HG03571 (cell line): ENCODE data around the gene PNPLA6.

Source experiments
- ATAC-seq: cut with Tn5 transposase; IDR thresholded peaks from one replicate; pipeline ENCODE4 v1.9.1; 2021; ENCODE audit not compliant: unreplicated experiment

The PNPLA6 gene

DNA sequence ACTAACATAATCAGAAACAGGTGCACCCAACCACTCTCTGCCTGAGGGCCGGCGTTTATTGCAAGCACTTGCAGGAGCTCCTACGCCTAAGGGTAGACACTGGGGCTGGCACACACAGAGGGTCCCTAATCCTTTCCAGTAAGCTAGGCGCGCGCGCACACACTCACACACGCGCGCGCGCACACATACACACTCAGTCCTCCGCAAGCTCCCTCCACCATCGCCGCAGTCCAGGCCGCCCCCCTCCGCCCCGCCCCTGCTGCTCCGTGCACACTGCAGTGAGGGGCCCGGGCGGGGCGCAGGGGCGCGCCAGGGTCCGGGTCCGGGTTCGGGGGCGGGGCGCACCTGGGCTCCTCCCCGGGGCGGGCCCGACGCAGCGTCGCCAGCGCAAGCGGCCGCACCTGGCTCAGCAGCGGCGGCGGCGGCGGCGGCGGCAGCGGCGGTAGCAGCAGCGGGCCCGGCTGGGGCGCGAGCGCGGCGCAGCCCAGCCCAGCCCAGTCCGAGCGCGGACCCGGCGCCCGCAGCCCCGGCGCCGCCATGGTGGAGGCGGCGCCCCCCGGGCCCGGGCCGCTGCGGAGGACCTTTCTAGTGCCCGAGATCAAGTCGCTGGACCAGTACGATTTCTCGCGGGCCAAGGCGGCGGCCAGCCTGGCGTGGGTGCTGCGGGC is 60.1 kb downstream of the PNPLA6 start, which contains the start of gene CAMSAP3:
CAMSAP3 (plus strand) TSS at position 398 of the 668 bp plus-strand sequence; CDS start at position 538, 140 bp downstream.
- ATAC-seq, result no peak

DNA sequence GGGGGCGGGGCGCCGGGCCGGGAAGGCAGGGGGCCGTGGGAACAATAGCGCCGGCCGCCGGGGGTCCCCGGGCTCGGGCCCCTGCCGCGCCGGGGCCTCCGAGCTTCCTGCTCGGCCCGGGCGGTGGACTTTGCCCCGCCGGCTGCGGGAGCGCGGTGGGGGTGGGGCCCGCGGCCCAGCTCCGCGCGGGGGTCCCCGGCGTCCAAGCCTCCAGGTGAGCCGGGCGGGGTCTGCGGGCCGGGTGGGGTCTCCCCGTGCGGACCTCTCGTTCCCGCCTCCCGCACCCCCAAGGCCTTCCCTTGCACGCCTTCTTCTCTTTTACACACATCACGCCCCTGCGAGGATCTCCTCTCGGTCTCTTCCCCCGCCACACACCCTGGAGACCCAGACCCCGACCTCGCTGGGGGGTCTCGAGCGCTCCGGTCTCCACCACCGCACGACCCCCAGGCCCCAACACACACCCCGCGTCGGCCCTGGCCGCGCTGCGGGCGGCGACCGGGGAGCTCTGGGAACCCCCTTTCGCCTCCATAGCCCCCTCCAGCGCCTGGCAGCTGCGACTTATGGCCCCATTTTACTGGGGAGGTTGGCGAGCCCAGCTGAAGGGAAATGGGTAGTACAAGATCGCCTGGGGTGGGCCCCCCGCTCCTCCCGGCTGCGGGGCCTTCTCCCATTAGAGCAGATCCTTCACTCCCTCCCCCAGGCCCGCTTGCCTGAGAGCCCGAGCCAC is 60.9 kb downstream of the PNPLA6 start:
- no peak for ATAC-seq

DNA sequence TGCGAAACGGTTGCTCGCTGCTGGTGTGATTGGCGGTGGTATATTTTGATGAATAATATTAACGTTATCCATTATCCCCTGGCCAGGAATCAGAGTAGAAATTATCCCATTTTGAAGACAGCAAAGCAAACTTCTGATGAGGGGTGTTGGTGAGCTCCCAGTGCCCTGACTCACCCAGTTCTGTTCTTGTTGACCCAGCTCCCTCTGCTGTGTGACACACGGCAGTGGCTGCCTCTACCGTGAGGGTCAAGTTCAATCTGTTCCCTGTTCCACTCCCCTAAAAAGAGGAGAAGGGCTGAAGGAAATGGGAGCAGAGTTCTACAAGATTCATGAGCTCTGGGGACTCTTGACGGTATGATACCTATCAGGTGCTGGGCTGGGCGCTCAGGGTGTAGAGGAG is 62.2 kb downstream of the PNPLA6 start:
- ATAC-seq, result no peak

DNA sequence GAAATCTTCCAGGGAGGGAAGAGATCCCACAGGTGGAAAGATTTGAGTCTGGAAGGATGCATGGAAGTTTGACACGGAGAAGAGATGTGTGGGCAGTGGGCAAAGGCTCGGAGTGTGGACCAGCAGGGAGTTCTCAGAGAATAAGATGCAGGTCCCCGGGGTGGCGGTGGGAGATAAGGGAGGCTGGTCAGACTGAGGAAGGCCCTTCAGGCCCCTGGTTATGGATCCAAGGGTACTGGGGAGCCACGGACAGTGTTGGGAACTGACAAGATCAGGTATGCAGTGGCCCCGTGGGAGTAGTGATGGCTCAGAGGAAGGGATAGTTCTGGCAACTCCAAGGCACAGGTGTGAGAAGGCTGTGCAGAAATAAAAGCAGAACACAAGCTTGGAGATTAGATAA is 62.7 kb downstream of the PNPLA6 start:
- no peak for ATAC-seq

- ATAC-seq, result no peak
These were observed 65.2 kb downstream of the PNPLA6 start for GRCh38 chr19:7600721-7601120.

DNA sequence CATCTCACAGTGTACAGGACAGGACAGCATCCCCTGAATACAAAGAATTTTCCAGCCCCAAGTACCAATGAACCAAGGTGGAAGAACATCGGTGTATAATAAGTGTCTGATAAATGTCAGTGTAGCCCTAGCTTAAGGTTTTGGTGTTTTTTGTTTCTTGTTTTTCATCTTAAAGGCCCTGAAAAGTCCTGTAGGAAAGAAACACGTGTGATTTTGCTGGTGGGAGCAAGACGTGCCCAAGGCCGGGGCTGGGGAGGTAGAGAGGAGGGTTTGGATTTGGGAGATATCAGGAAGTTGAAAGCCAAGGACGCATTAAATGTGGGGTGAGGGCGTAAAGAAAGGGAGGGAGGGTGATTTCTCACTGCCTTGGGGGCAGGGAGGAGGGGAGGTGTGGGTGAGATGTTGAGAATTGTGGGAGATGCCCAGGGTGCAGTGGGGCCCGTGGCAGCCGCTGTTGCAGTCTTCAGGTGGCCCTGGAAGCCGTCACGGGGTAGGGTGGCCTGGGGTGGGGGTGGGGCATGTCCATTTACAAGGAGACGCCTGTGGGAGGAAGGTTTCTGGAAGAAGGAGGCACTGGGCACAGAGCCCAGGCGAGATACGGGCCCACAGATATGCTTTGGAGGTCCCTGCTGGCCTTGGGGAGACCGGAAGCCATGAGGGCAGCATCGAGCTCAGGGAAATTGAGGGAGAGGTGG is 66.9 kb downstream of the PNPLA6 start:
- no peak for ATAC-seq

- no peak for ATAC-seq
These were observed 67.5 kb downstream of the PNPLA6 start for GRCh38 chr19:7602935-7603497.

GRCh38 chr19:7603919-7604318 is 68.4 kb downstream of the PNPLA6 start:
- ATAC-seq, result no peak

DNA sequence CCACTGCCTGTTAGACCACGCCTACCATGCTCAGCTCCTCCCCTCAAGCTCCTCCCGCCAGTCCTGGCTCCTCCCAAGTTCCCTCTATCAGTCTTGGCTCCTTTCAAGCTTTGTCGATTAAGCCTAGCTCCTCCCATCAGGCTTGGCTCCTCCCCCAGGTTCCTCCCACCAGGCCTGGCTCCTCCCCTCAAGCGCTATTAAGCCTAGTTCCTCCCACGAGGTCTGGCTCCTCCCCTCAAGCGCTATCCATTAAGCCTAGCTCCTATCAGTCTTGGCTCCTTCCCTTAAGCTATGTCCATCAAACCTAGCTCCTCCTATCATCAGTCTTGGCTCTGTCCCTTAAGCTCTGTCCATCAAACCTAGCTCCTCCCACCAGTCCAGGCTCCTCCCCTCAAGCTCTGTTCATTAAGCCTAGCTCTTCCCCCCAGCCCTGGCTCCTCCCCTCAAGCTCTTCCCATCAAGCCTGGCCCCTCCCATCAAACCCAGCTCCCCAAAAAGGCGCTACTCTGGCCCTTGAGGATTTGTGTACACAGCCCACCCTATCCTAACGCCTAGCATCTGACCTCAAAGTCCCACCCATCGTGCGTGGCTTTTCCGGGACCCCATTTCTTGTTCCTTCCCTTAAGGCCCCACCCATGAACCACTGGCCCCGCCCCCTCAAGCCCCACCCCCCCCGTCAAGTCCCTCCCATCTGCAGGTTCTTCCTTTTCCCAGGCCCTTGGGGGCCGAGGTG is 70.1 kb downstream of the PNPLA6 start:
- no peak for ATAC-seq

GRCh38 chr19:7606289-7606688 is 70.8 kb downstream of the PNPLA6 start:
- no peak for ATAC-seq

DNA sequence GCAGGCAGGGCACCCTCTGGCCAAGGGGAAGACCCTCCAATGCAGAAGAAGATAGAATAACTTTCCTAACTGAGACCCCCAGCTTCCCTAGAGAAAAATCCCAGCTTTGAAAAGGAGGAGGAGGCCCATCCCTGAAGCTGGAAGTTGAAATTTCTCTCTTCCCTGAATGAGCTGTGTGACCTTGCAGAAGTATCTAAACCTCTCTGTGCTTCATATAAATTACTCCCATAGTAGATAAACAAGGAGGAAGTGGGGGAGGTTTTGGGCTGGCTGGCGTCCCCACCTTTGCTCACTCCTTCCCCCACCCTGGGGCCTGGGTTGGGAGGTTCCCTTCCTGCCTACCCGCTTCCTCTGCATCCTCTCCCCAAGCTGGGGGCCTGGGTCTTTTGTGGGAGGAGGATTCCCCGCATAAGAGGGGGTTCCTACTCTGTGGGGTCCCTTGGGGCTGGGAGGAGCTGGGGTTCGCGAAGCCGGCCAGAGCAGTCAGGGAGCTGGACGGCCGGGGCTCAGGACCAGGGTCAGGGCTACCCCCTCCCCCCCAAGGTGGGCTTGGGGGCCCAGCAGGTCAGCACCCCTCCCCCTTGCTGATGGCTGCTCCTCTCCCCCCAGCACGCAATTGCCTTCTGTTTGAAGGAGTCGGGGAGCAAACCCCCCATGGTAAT is 71.8 kb downstream of the PNPLA6 start:
- no peak for ATAC-seq

DNA sequence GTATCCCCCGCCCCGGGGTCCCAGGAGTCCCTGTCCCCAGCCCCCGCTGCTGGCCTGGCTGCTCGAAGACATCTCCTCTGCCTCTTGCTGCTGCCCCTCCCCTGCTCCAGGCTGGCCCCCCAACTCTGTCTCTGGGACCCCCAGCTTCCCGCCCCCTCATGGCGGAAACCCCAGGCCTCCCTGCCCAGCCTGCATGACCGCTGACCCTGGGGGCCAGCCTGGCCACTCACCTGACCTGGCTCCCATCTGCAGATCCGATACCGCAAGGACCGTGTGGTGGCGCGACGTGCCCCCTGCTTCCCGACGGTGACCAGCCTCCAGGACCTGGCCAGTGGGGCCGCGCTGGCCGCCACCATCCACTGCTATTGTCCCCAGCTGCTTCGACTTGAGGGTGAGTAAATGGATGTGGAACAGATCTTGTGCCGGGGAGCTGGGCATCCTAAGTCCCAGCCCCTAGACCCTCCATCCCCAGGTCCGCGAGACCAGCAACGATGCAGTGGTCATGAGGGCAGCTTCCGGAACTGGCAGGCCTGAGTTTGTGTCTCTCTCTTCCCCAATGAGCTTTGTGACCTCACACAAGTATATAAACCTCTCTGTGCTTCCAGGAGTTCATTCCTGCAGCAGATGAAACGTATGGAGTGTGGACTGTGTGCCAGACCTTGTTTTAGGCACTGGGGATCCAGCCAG is 72.5 kb downstream of the PNPLA6 start:
- no peak for ATAC-seq

GRCh38 chr19:7610491-7611240 is 75.1 kb downstream of the PNPLA6 start:
- ATAC-seq, result no peak
